ENCODE measurements around the gene URI1. TPM values are rescaled to one million over a fixed set of nuclear protein-coding genes. Genes with fewer than 3 reads are reported as not detected.

URI1 gene
- total and polyA plus RNA-seq, 2 experiments from 2014 or later = 16.2 to 58.1 TPM

- TF ChIP-seq EZH2 (IDR thresholded peaks at IDR 0.05; ENCODE audit: insufficient read depth, poor library complexity, severe bottlenecking) (no peak), EZH2phosphoT487 (IDR thresholded peaks at IDR 0.05; ENCODE audit: insufficient read depth, low read depth) (no peak)
- H3F3A ChIP-seq (ENCODE audit: insufficient read depth) = no peaks in the 10 kb centered on the region
- in situ Hi-C loops (cut with MboI) = no loop called here
These were observed 36.0 kb downstream of the URI1 start for GRCh38 chr19:29978080-29978479.

DNA sequence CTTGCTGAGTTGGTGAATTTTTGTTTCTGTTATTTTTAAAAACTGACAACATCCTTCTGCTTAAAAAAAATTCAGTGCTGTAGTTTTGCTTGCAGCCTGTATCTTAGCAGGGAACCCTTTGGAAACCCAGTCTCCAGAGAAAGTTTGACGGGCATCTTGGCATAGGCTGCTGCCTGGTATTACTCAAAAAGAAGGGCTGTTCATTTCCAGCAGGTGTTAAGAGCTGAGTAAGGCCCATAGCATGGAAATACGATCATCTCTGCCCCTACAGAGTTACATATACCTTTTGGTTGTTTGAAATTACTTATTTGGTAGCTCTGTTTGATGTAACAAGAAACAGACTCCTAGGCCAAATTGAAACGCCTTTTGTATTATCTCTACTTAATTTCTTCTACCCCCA lies 41.5 kb downstream of the URI1 start:
- Histone ChIP-seq H3K79me2 (ENCODE audit: insufficient read depth) (peaks cover 100% of the 10 kb centered on the region), H3K27me3 (replicated peaks; ENCODE audit: insufficient read depth) (no peaks in the 10 kb centered on the region), H3K36me3 (ENCODE audit: low read depth) (peaks cover 8% of the 10 kb centered on the region; the same call in 1 of the 2 replicates), H4K20me1 (ENCODE audit: insufficient read depth) (peaks cover 6% of the 10 kb centered on the region; the same call in 1 of the 2 replicates), H3K27ac (no peak overlapping the region), H3K4me1 (ENCODE audit: insufficient read depth) (no peaks in the 10 kb centered on the region), H3F3A (ENCODE audit: insufficient read depth) (no peaks in the 10 kb centered on the region), H2AFZ (no peak overlapping the region), H3K4me3 (no peak overlapping the region), H3K9ac (no peak overlapping the region), H3K9me2 (ENCODE audit: insufficient read depth) (no peaks in the 10 kb centered on the region), H3K4me2 (ENCODE audit: unreplicated experiment) (no peak overlapping the region), H3K9me3 (ENCODE audit: low read depth) (no peaks in the 10 kb centered on the region)
- DNase-seq = no peak
- in situ Hi-C loops (cut with MboI) = no loop called here
- TF ChIP-seq EZH2 (IDR thresholded peaks at IDR 0.05; ENCODE audit: insufficient read depth, poor library complexity, severe bottlenecking) = no peak
- TF ChIP-seq EZH2phosphoT487 (IDR thresholded peaks at IDR 0.05; ENCODE audit: insufficient read depth, low read depth) = no peak
- 71 to 73% methylated on average over 3 of the region's 3 CpGs for whole genome bisulfite sequencing, 2 experiments (ENCODE audit: low coverage in 1 of 2, low lambda C conversion rate in 2 of 2, missing lambda C conversion rate in 2 of 2)

More at GRCh38 chr19:29978080-29978479, 36.0 kb downstream of the URI1 start:
- peak overlapping the region; percentile 52 for H3K4me2 ChIP-seq (ENCODE audit: unreplicated experiment)
- H4K20me1 ChIP-seq (ENCODE audit: insufficient read depth) = peaks cover 7% of the 10 kb centered on the region
- peak; percentile 38 for DNase-seq
- peaks cover 10% of the 10 kb centered on the region for H3K4me1 ChIP-seq (ENCODE audit: insufficient read depth)
- H3K36me3 ChIP-seq (ENCODE audit: low read depth) = no peaks in the 10 kb centered on the region
- H3K27ac ChIP-seq = no peak overlapping the region
- no peaks in the 10 kb centered on the region for H3K9me2 ChIP-seq (ENCODE audit: insufficient read depth)
- H3K27me3 ChIP-seq (replicated peaks; ENCODE audit: insufficient read depth) = no peaks in the 10 kb centered on the region
- peak overlapping the region; percentile 48 for H3K4me3 ChIP-seq
- no peak overlapping the region for H2AFZ ChIP-seq
- peaks cover 100% of the 10 kb centered on the region for H3K79me2 ChIP-seq (ENCODE audit: insufficient read depth)
- no peaks in the 10 kb centered on the region for H3K9me3 ChIP-seq (ENCODE audit: low read depth)
- 32 to 40% methylated on average over 3 of the region's 3 CpGs for WGBS, 2 experiments (ENCODE audit: low coverage in 1 of 2, low lambda C conversion rate in 2 of 2, missing lambda C conversion rate in 2 of 2)
- peak overlapping the region; percentile 45 for H3K9ac ChIP-seq

DNA sequence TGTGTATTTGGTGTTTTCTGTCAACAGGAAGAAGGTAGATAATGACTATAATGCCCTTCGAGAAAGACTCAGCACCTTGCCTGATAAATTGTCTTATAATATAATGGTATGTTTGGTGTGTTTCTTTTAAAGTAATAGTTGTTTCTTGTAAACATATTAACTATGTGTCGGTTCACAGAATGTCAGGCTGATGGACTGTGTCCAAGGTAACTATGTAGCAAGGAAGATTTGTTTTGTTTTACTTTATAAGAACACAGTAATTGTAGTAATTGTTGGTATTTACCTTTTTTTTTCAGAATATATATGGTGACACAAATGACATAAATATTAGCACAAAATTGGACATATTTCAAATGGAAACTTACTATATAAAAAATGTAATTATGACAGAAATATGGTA lies 43.2 kb downstream of the URI1 start:
- in situ Hi-C loops (cut with MboI) = no loop called here
- Histone ChIP-seq H3K36me3 (ENCODE audit: low read depth) (peaks cover 13% of the 10 kb centered on the region; the same call in 1 of the 2 replicates), H3K4me2 (ENCODE audit: unreplicated experiment) (no peak overlapping the region), H3K4me1 (ENCODE audit: insufficient read depth) (no peaks in the 10 kb centered on the region), H2AFZ (no peak overlapping the region), H3K9ac (no peak overlapping the region), H3K4me3 (no peak overlapping the region), H3K79me2 (ENCODE audit: insufficient read depth) (peaks cover 100% of the 10 kb centered on the region), H3K9me3 (ENCODE audit: low read depth) (no peaks in the 10 kb centered on the region), H3K27ac (no peak overlapping the region), H3K9me2 (ENCODE audit: insufficient read depth) (no peaks in the 10 kb centered on the region), H3F3A (ENCODE audit: insufficient read depth) (0 out of 2 replicates have a peak, but pooled peaks cover 3% of the 10 kb centered on the region), H4K20me1 (ENCODE audit: insufficient read depth) (0 out of 2 replicates have a peak, but pooled peaks cover 6% of the 10 kb centered on the region), H3K27me3 (replicated peaks; ENCODE audit: insufficient read depth) (no peaks in the 10 kb centered on the region)
- TF ChIP-seq EZH2phosphoT487 (IDR thresholded peaks at IDR 0.05; ENCODE audit: insufficient read depth, low read depth) = no peak
- no peak for TF ChIP-seq EZH2 (IDR thresholded peaks at IDR 0.05; ENCODE audit: insufficient read depth, poor library complexity, severe bottlenecking)
- 97 to 100% methylated on average over 2 of the region's 2 CpGs for WGBS, 2 experiments (ENCODE audit: low coverage in 1 of 2, low lambda C conversion rate in 2 of 2, missing lambda C conversion rate in 2 of 2)
- DNase-seq = no peak

- no peak overlapping the region for H3K27ac ChIP-seq
- H4K20me1 ChIP-seq (ENCODE audit: insufficient read depth) = 0 out of 2 replicates have a peak, but pooled peaks cover 6% of the 10 kb centered on the region
- no peaks in the 10 kb centered on the region for H3K27me3 ChIP-seq (replicated peaks; ENCODE audit: insufficient read depth)
- H3K9me3 ChIP-seq (ENCODE audit: low read depth) = no peaks in the 10 kb centered on the region
- H3K4me2 ChIP-seq (ENCODE audit: unreplicated experiment) = no peak overlapping the region
- peaks cover 28% of the 10 kb centered on the region for H3K36me3 ChIP-seq (ENCODE audit: low read depth)
- H3K79me2 ChIP-seq (ENCODE audit: insufficient read depth) = peaks cover 100% of the 10 kb centered on the region
- 93 to 96% methylated on average over 9 of the region's 9 CpGs for WGBS, 2 experiments (ENCODE audit: low coverage in 1 of 2, low lambda C conversion rate in 2 of 2, missing lambda C conversion rate in 2 of 2)
- DNase-seq = no peak
- no peaks in the 10 kb centered on the region for H3K4me1 ChIP-seq (ENCODE audit: insufficient read depth)
- 0 out of 2 replicates have a peak, but pooled peaks cover 6% of the 10 kb centered on the region for H3F3A ChIP-seq (ENCODE audit: insufficient read depth)
- TF ChIP-seq EZH2phosphoT487 (IDR thresholded peaks at IDR 0.05; ENCODE audit: insufficient read depth, low read depth) (no peak), EZH2 (IDR thresholded peaks at IDR 0.05; ENCODE audit: insufficient read depth, poor library complexity, severe bottlenecking) (no peak)
- H3K9ac ChIP-seq = no peak overlapping the region
- no peak overlapping the region for H2AFZ ChIP-seq
- in situ Hi-C loops (cut with MboI) = no loop called here
- H3K9me2 ChIP-seq (ENCODE audit: insufficient read depth) = no peaks in the 10 kb centered on the region
- H3K4me3 ChIP-seq = no peak overlapping the region
These were observed 46.3 kb downstream of the URI1 start for GRCh38 chr19:29988351-29988750.

All from GM23248 (cell line).